ENCODE measurements around the gene MYO7B. TPM values are rescaled to one million over a fixed set of nuclear protein-coding genes. Genes with fewer than 3 reads are reported as not detected.
A peak's percentile ranks its signal among the peaks of the same experiment; 100 is the strongest.

MYO7B gene
- total and polyA plus RNA-seq, 9 of the 15 experiments (the other 6 are each of a cell fraction or from before 2014, with no cell fraction given) = 0.08 TPM; not detected in 8

GRCh38 chr2:127597046-127597983 lies 61.8 kb downstream of the MYO7B start:
- H3K9ac ChIP-seq (ENCODE audit: insufficient read depth in 1 of 2, low read depth in 2 of 2, low read length in 2 of 2) = no peak overlapping the region
- WGBS (ENCODE audit: insufficient coverage, low coverage, missing lambda C conversion rate) = 50% methylated on average over 17 of the region's 17 CpGs
- ChIA-PET POLR2A (interaction anchor here (0.7 kb wide), 1 partner anchor 19 kb away, joined by 3 read pairs; no protein-coding TSS in a partner anchor), CTCF (ENCODE audit: low intra/inter-chr PET ratio) (no interaction called here)
- FAIRE-seq (no peak), ATAC-seq (no peak), DNase-seq (ENCODE audit: extremely low read depth in 1 of 4, low spot score in 3 of 4) (no peak)
- no peaks in the 10 kb centered on the region for H3K36me3 ChIP-seq (ENCODE audit: control insufficient read depth, insufficient read depth, low read length)
- no TSS peak for BruUV-seq (replicated peaks)
- in situ Hi-C loops (cut with MboI) = no loop called here
- intact Hi-C loops (cut with micrococcal nuclease) = no loop called here
- H3K27ac ChIP-seq (ENCODE audit: extremely low read depth, low read depth, low read length) = no peak overlapping the region
- H4K20me1 ChIP-seq (replicated peaks; ENCODE audit: control insufficient read depth, insufficient read depth, low read length) = no peaks in the 10 kb centered on the region
- H3K4me1 ChIP-seq (replicated peaks in 1 of 2; ENCODE audit: control insufficient read depth in 2 of 2, insufficient read depth in 2 of 2, low read length in 2 of 2) = peaks cover 0 to 13% of the 10 kb centered on the region in 2 experiments; a peak in 1 of 5 replicates
- TF ChIP-seq ZNF398 (CRISPR knock-in tag; IDR thresholded peaks at IDR 0.05) (no peak), ZNF609 (CRISPR knock-in tag; IDR thresholded peaks at IDR 0.05; ENCODE audit: borderline replicate concordance) (no peak), ZFX (CRISPR knock-in tag; IDR thresholded peaks at IDR 0.05) (peak; percentile 15; the same call in 1 of the 2 replicates), DNMT1 (IDR thresholded peaks at IDR 0.05) (no peak), RFX1 (IDR thresholded peaks at IDR 0.05) (no peak), ARID1B (IDR thresholded peaks at IDR 0.05) (no peak)
- no peaks in the 10 kb centered on the region for H3K79me2 ChIP-seq (ENCODE audit: control insufficient read depth, insufficient read depth, low read length)
- H2AFZ ChIP-seq (ENCODE audit: low read depth, low read length) = no peak overlapping the region; the same call in 1 of the 2 replicates
- no peaks in the 10 kb centered on the region for H3K9me3 ChIP-seq (replicated peaks; ENCODE audit: control insufficient read depth, insufficient read depth, low read depth, low read length)
- no peak overlapping the region for H3K4me3 ChIP-seq
- H3K9me1 ChIP-seq (ENCODE audit: control insufficient read depth, insufficient read depth, low read length) = no peaks in the 10 kb centered on the region
- peaks cover 0 to 18% of the 10 kb centered on the region in 2 experiments; a peak in 3 of 5 replicates for H3K27me3 ChIP-seq (ENCODE audit: control insufficient read depth in 2 of 2, insufficient read depth in 2 of 2, low read length in 2 of 2)
- H3K4me2 ChIP-seq (ENCODE audit: insufficient read depth, low read length) = no peak overlapping the region

Measured in K562 (cell line).